T-helper 2 cell treated with Interferon-gamma antibody and Interleukin-4, amounts not matched to agents 5 μg/mL and 100 μg/mL, for 36 hours (primary cell): ENCODE measurements around the gene PEBP1.

Source experiments
- DNase-seq: peaks from one replicate; pipeline ENCODE4 v3.0.0; 2021; ENCODE audit warnings: low spot score
- H3K27ac Mint-ChIP-seq: one replicate; pipeline ENCODE4 v1.8.0; 2021; ENCODE audit warnings: mild to moderate bottlenecking, mixed read lengths
- H3K27me3 Mint-ChIP-seq: one replicate; pipeline ENCODE4 v1.8.0; 2021; ENCODE audit warnings: low read depth, mixed read lengths
- H3K36me3 Mint-ChIP-seq: one replicate; pipeline ENCODE4 v1.8.0; 2021; ENCODE audit warnings: low read depth, mixed read lengths
- H3K4me1 Mint-ChIP-seq: one replicate; pipeline ENCODE4 v1.8.0; 2021; ENCODE audit warnings: low read depth, mixed read lengths
- H3K4me3 Mint-ChIP-seq: one replicate; pipeline ENCODE4 v1.8.0; 2022; ENCODE audit warnings: mild to moderate bottlenecking, moderate library complexity, mixed read lengths
- H3K9me3 Mint-ChIP-seq: one replicate; pipeline ENCODE4 v1.8.0; 2021; ENCODE audit warnings: mixed read lengths

Gene PEBP1

GRCh38 chr12:118190266-118190665 is 54.3 kb downstream of the PEBP1 start:
- H3K4me1 Mint-ChIP-seq, result no peaks in the 10 kb centered on the region
- H3K27ac Mint-ChIP-seq, result no peak overlapping the region
- peaks cover 12% of the 10 kb centered on the region for H3K36me3 Mint-ChIP-seq
- no peak overlapping the region for H3K4me3 Mint-ChIP-seq
- no peaks in the 10 kb centered on the region for H3K9me3 Mint-ChIP-seq
- H3K27me3 Mint-ChIP-seq, result no peaks in the 10 kb centered on the region
- DNase-seq, result no peak

GRCh38 chr12:118193477-118193876 is 57.6 kb downstream of the PEBP1 start:
- DNase-seq, result no peak
- peaks cover 24% of the 10 kb centered on the region for H3K36me3 Mint-ChIP-seq
- H3K9me3 Mint-ChIP-seq, result no peaks in the 10 kb centered on the region
- no peak overlapping the region for H3K27ac Mint-ChIP-seq
- no peaks in the 10 kb centered on the region for H3K4me1 Mint-ChIP-seq
- H3K4me3 Mint-ChIP-seq, result no peak overlapping the region
- no peaks in the 10 kb centered on the region for H3K27me3 Mint-ChIP-seq

GRCh38 chr12:118193958-118194357 is 58.0 kb downstream of the PEBP1 start:
- Mint-ChIP-seq H3K9me3 (no peaks in the 10 kb centered on the region), H3K4me1 (no peaks in the 10 kb centered on the region), H3K36me3 (peaks cover 23% of the 10 kb centered on the region), H3K27me3 (no peaks in the 10 kb centered on the region), H3K4me3 (no peak overlapping the region), H3K27ac (no peak overlapping the region)
- DNase-seq, result no peak
